ENCODE data around the gene TCTN2. TPM values are rescaled to one million over a fixed set of nuclear protein-coding genes. Genes with fewer than 3 reads are reported as not detected.

Gene TCTN2
- total RNA-seq, 1 experiment from 2014 or later, result 9.6 TPM

GRCh38 chr12:123727878-123728277 lies 57.0 kb downstream of the TCTN2 start:
- no TSS peak for BruUV-seq (replicated peaks)
- H3K27me3 ChIP-seq (replicated peaks; ENCODE audit: insufficient read depth, low read depth, low read length, poor library complexity), result no peaks in the 10 kb centered on the region
- no peak overlapping the region for H3K27ac ChIP-seq (ENCODE audit: low read depth, low read length, poor library complexity, severe bottlenecking)
- H3K4me3 ChIP-seq (ENCODE audit: low read depth, low read length, poor library complexity, severe bottlenecking), result no peak overlapping the region
- H3K4me1 ChIP-seq (ENCODE audit: insufficient read depth, low read length, poor library complexity, severe bottlenecking), result no peaks in the 10 kb centered on the region
- ChIA-PET CTCF (no interaction called here), POLR2A (ENCODE audit: low non-redundant PET) (no interaction called here)
- peaks cover 51% of the 10 kb centered on the region for H3K36me3 ChIP-seq (ENCODE audit: insufficient read depth, low read length, poor library complexity, severe bottlenecking)
- no peaks in the 10 kb centered on the region for H3K9me3 ChIP-seq (ENCODE audit: low read depth, low read length, poor library complexity, severe bottlenecking)
- intact Hi-C loops (cut with micrococcal nuclease; ENCODE audit: unreplicated experiment), result no loop called here
- DNase-seq (ENCODE audit: low spot score), result no peak
- TF ChIP-seq, protein P1, sequence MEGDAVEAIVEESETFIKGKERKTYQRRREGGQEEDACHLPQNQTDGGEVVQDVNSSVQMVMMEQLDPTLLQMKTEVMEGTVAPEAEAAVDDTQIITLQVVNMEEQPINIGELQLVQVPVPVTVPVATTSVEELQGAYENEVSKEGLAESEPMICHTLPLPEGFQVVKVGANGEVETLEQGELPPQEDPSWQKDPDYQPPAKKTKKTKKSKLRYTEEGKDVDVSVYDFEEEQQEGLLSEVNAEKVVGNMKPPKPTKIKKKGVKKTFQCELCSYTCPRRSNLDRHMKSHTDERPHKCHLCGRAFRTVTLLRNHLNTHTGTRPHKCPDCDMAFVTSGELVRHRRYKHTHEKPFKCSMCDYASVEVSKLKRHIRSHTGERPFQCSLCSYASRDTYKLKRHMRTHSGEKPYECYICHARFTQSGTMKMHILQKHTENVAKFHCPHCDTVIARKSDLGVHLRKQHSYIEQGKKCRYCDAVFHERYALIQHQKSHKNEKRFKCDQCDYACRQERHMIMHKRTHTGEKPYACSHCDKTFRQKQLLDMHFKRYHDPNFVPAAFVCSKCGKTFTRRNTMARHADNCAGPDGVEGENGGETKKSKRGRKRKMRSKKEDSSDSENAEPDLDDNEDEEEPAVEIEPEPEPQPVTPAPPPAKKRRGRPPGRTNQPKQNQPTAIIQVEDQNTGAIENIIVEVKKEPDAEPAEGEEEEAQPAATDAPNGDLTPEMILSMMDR (conservative IDR thresholded peaks at IDR 0.05; ENCODE audit: low read depth, low read length), result no peak
- no peak for TF ChIP-seq EZH2 (IDR thresholded peaks at IDR 0.05; ENCODE audit: borderline replicate concordance, low read depth, low read length, poor library complexity, severe bottlenecking)

GRCh38 chr12:123731596-123731995 lies 60.7 kb downstream of the TCTN2 start:
- Histone ChIP-seq H3K36me3 (ENCODE audit: insufficient read depth, low read length, poor library complexity, severe bottlenecking) (peaks cover 60% of the 10 kb centered on the region), H3K27me3 (replicated peaks; ENCODE audit: insufficient read depth, low read depth, low read length, poor library complexity) (no peaks in the 10 kb centered on the region), H3K4me1 (ENCODE audit: insufficient read depth, low read length, poor library complexity, severe bottlenecking) (no peaks in the 10 kb centered on the region), H3K27ac (ENCODE audit: low read depth, low read length, poor library complexity, severe bottlenecking) (no peak overlapping the region), H3K9me3 (ENCODE audit: low read depth, low read length, poor library complexity, severe bottlenecking) (no peaks in the 10 kb centered on the region), H3K4me3 (ENCODE audit: low read depth, low read length, poor library complexity, severe bottlenecking) (no peak overlapping the region)
- POLR2A ChIA-PET (ENCODE audit: low non-redundant PET), result no interaction called here
- no TSS peak for BruUV-seq (replicated peaks)
- no peak for TF ChIP-seq EZH2 (IDR thresholded peaks at IDR 0.05; ENCODE audit: borderline replicate concordance, low read depth, low read length, poor library complexity, severe bottlenecking)
- TF ChIP-seq, protein P1 (conservative IDR thresholded peaks at IDR 0.05; ENCODE audit: low read depth, low read length), result no peak
- CTCF ChIA-PET, result no interaction called here
- DNase-seq (ENCODE audit: low spot score), result no peak
- intact Hi-C loops (cut with micrococcal nuclease; ENCODE audit: unreplicated experiment), result no loop called here

GRCh38 chr12:123732251-123732650 lies 61.3 kb downstream of the TCTN2 start:
- Histone ChIP-seq H3K4me3 (ENCODE audit: low read depth, low read length, poor library complexity, severe bottlenecking) (no peak overlapping the region), H3K27me3 (replicated peaks; ENCODE audit: insufficient read depth, low read depth, low read length, poor library complexity) (no peaks in the 10 kb centered on the region), H3K4me1 (ENCODE audit: insufficient read depth, low read length, poor library complexity, severe bottlenecking) (no peaks in the 10 kb centered on the region), H3K27ac (ENCODE audit: low read depth, low read length, poor library complexity, severe bottlenecking) (no peak overlapping the region), H3K9me3 (ENCODE audit: low read depth, low read length, poor library complexity, severe bottlenecking) (no peaks in the 10 kb centered on the region), H3K36me3 (ENCODE audit: insufficient read depth, low read length, poor library complexity, severe bottlenecking) (peaks cover 63% of the 10 kb centered on the region)
- no peak for TF ChIP-seq EZH2 (IDR thresholded peaks at IDR 0.05; ENCODE audit: borderline replicate concordance, low read depth, low read length, poor library complexity, severe bottlenecking)
- TF ChIP-seq, protein P1 (conservative IDR thresholded peaks at IDR 0.05; ENCODE audit: low read depth, low read length), result no peak
- DNase-seq (ENCODE audit: low spot score), result no peak
- no TSS peak for BruUV-seq (replicated peaks)
- ChIA-PET POLR2A (ENCODE audit: low non-redundant PET) (no interaction called here), CTCF (interaction anchor here (0.7 kb wide), 1 partner anchor 13 kb away, joined by 4 read pairs; no protein-coding TSS in a partner anchor)
- intact Hi-C loops (cut with micrococcal nuclease; ENCODE audit: unreplicated experiment), result no loop called here
